ENCODE results near the gene MYB. TPM values are rescaled to one million over a fixed set of nuclear protein-coding genes. Genes with fewer than 3 reads are reported as not detected.

MYB gene
- total and polyA plus RNA-seq, 2 donors (not counting 3 experiments of a cell fraction or from before 2014, with no cell fraction given): 0.14 to 0.53 TPM

- no peak overlapping the region for H3K27ac ChIP-seq (ENCODE audit: insufficient read depth, low read depth, low read length)
- H3K9me1 ChIP-seq (replicated peaks; ENCODE audit: control insufficient read depth, extremely low read depth, insufficient read depth, low read length): no peaks in the 10 kb centered on the region
- no peak for DNase-seq (ENCODE audit: low read depth, low spot score)
- no TSS peak for BruUV-seq (replicated peaks)
- intact Hi-C loops (cut with micrococcal nuclease): no loop called here
- no peaks in the 10 kb centered on the region for H3K9me3 ChIP-seq (replicated peaks; ENCODE audit: control insufficient read depth, insufficient read depth, low read length)
- H3K4me2 ChIP-seq (ENCODE audit: insufficient read depth, low read length): no peak overlapping the region
- no peaks in the 10 kb centered on the region for H3K79me2 ChIP-seq (ENCODE audit: control insufficient read depth, insufficient read depth, low read length)
- H4K20me1 ChIP-seq (replicated peaks; ENCODE audit: control insufficient read depth, extremely low read depth, insufficient read depth, low read length): no peaks in the 10 kb centered on the region
- no peak overlapping the region for H3K4me3 ChIP-seq (replicated peaks in 1 of 3; ENCODE audit: insufficient read depth in 1 of 3, low read depth in 1 of 3, low read length in 3 of 3)
- no peak overlapping the region for H3K9ac ChIP-seq (replicated peaks; ENCODE audit: extremely low read depth, insufficient read depth, low read length)
- H3K36me3 ChIP-seq (ENCODE audit: control insufficient read depth in 2 of 2, extremely low read depth in 1 of 2, insufficient read depth in 2 of 2, low read length in 2 of 2): no peaks in the 10 kb centered on the region
- no peaks in the 10 kb centered on the region for H3K4me1 ChIP-seq (ENCODE audit: control insufficient read depth, extremely low read depth, insufficient read depth, low read length)
- H2AFZ ChIP-seq (ENCODE audit: low read depth, low read length): no peak overlapping the region
- POLR2A ChIA-PET: no interaction called here
- FAIRE-seq: no peak
- dilution Hi-C loops (cut with MboI; ENCODE audit: extremely low pct_ligation_motif_present, low sequenced_read_pairs): no loop called here
- CTCF ChIA-PET: interaction anchor here (1.1 kb wide), 1 partner anchor 1092 kb away, joined by 3 read pairs; no protein-coding TSS in a partner anchor
- TF ChIP-seq POLR2A (IDR thresholded peaks at IDR 0.05; ENCODE audit: low read depth, low read length) (no peak), CTCF (IDR thresholded peaks at IDR 0.05; ENCODE audit: extremely low read depth in 1 of 2, insufficient read depth in 1 of 2, low read depth in 1 of 2, low read length in 2 of 2) (no peak), EZH2 (IDR thresholded peaks at IDR 0.05; ENCODE audit: borderline replicate concordance, low read depth, low read length, severe bottlenecking) (no peak), JUN (IDR thresholded peaks at IDR 0.05; ENCODE audit: borderline replicate concordance, insufficient read depth, insufficient read length, low read depth) (no peak), FOS (IDR thresholded peaks at IDR 0.05; ENCODE audit: borderline replicate concordance, insufficient read depth, low read length) (no peak)
- TF ChIP-seq, protein P1, sequence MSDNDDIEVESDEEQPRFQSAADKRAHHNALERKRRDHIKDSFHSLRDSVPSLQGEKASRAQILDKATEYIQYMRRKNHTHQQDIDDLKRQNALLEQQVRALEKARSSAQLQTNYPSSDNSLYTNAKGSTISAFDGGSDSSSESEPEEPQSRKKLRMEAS (IDR thresholded peaks at IDR 0.05; ENCODE audit: insufficient read depth, insufficient read length): no peak
- peaks cover 0 to 2% of the 10 kb centered on the region in 2 experiments for H3K27me3 ChIP-seq (ENCODE audit: control insufficient read depth in 2 of 2, insufficient read depth in 2 of 2, low read length in 2 of 2)
Measured at GRCh38 chr6:135215563-135215962, 34.5 kb downstream of the MYB start.

- no peak for TF ChIP-seq CTCF (IDR thresholded peaks at IDR 0.05; ENCODE audit: extremely low read depth in 1 of 2, insufficient read depth in 1 of 2, low read depth in 1 of 2, low read length in 2 of 2)
- no peak for TF ChIP-seq POLR2A (IDR thresholded peaks at IDR 0.05; ENCODE audit: low read depth, low read length)
- no peak for TF ChIP-seq GATA2 (IDR thresholded peaks at IDR 0.05; ENCODE audit: insufficient read depth, insufficient read length, low read depth, low read length)
- TF ChIP-seq, protein P1 (IDR thresholded peaks at IDR 0.05; ENCODE audit: insufficient read depth, insufficient read length): no peak
- no peak for TF ChIP-seq EZH2 (IDR thresholded peaks at IDR 0.05; ENCODE audit: borderline replicate concordance, low read depth, low read length, severe bottlenecking)
- TF ChIP-seq MYC (IDR thresholded peaks at IDR 0.05; ENCODE audit: low read depth, low read length): no peak
- no peak for TF ChIP-seq JUN (IDR thresholded peaks at IDR 0.05; ENCODE audit: borderline replicate concordance, insufficient read depth, insufficient read length, low read depth)
- no peak for TF ChIP-seq POLR2AphosphoS5 (IDR thresholded peaks at IDR 0.05; ENCODE audit: insufficient read depth, low read depth, low read length)
- TF ChIP-seq FOS (IDR thresholded peaks at IDR 0.05; ENCODE audit: borderline replicate concordance, insufficient read depth, low read length): no peak
- no peaks in the 10 kb centered on the region for H3K9me1 ChIP-seq (replicated peaks; ENCODE audit: control insufficient read depth, extremely low read depth, insufficient read depth, low read length)
- H2AFZ ChIP-seq (ENCODE audit: low read depth, low read length): no peak overlapping the region
- H3K4me1 ChIP-seq (ENCODE audit: control insufficient read depth, extremely low read depth, insufficient read depth, low read length): no peaks in the 10 kb centered on the region
- POLR2A ChIA-PET: no interaction called here
- no peak overlapping the region for H3K4me2 ChIP-seq (ENCODE audit: insufficient read depth, low read length)
- H3K9me3 ChIP-seq (replicated peaks; ENCODE audit: control insufficient read depth, insufficient read depth, low read length): no peaks in the 10 kb centered on the region
- no peak overlapping the region for H3K9ac ChIP-seq (replicated peaks; ENCODE audit: extremely low read depth, insufficient read depth, low read length)
- H3K27me3 ChIP-seq (ENCODE audit: control insufficient read depth in 2 of 2, insufficient read depth in 2 of 2, low read length in 2 of 2): peaks cover 0 to 2% of the 10 kb centered on the region in 2 experiments
- H3K79me2 ChIP-seq (ENCODE audit: control insufficient read depth, insufficient read depth, low read length): no peaks in the 10 kb centered on the region
- intact Hi-C loops (cut with micrococcal nuclease): no loop called here
- CTCF ChIA-PET: no interaction called here
- H3K27ac ChIP-seq (ENCODE audit: insufficient read depth, low read depth, low read length): no peak overlapping the region
- DNase-seq (ENCODE audit: low read depth, low spot score): no peak
- no peak overlapping the region for H3K4me3 ChIP-seq (replicated peaks in 1 of 3; ENCODE audit: insufficient read depth in 1 of 3, low read depth in 1 of 3, low read length in 3 of 3)
- H4K20me1 ChIP-seq (replicated peaks; ENCODE audit: control insufficient read depth, extremely low read depth, insufficient read depth, low read length): no peaks in the 10 kb centered on the region
- FAIRE-seq: no peak
- dilution Hi-C loops (cut with MboI; ENCODE audit: extremely low pct_ligation_motif_present, low sequenced_read_pairs): no loop called here
- H3K36me3 ChIP-seq (ENCODE audit: control insufficient read depth in 2 of 2, extremely low read depth in 1 of 2, insufficient read depth in 2 of 2, low read length in 2 of 2): no peaks in the 10 kb centered on the region
- no TSS peak for BruUV-seq (replicated peaks)
Measured at GRCh38 chr6:135217663-135218062, 36.6 kb downstream of the MYB start.

All from endothelial cell of umbilical vein (primary cell).